ENCODE measurements around the gene AKAP17A. TPM values are rescaled to one million over a fixed set of nuclear protein-coding genes. Genes with fewer than 3 reads are reported as not detected.

The AKAP17A gene
- total and polyA plus RNA-seq, 9 of the 15 experiments (the other 6 are each of a cell fraction or from before 2014, with no cell fraction given): 1.2 to 29.5 (median 8.2) TPM

GRCh38 chrX:1598876-1599790 lies 7.7 kb downstream of the AKAP17A start:
- Histone ChIP-seq H3K9me3 (replicated peaks; ENCODE audit: control insufficient read depth, insufficient read depth, low read depth, low read length) (no peaks in the 10 kb centered on the region), H3K4me1 (replicated peaks in 1 of 2; ENCODE audit: control insufficient read depth in 2 of 2, insufficient read depth in 2 of 2, low read length in 2 of 2) (peaks cover 0 to 12% of the 10 kb centered on the region in 2 experiments; a peak in 1 of 5 replicates), H3K36me3 (ENCODE audit: control insufficient read depth, insufficient read depth, low read length) (peaks cover 77% of the 10 kb centered on the region; the same call in 2 of the 3 replicates), H3K27me3 (ENCODE audit: control insufficient read depth in 2 of 2, insufficient read depth in 2 of 2, low read length in 2 of 2) (no peaks in the 10 kb centered on the region), H3K27ac (ENCODE audit: extremely low read depth, low read depth, low read length) (no peak overlapping the region), H2AFZ (ENCODE audit: low read depth, low read length) (no peak overlapping the region), H4K20me1 (replicated peaks; ENCODE audit: control insufficient read depth, insufficient read depth, low read length) (no peaks in the 10 kb centered on the region), H3K9me1 (ENCODE audit: control insufficient read depth, insufficient read depth, low read length) (no peaks in the 10 kb centered on the region), H3K79me2 (ENCODE audit: control insufficient read depth, insufficient read depth, low read length) (peaks cover 13% of the 10 kb centered on the region), H3K4me2 (ENCODE audit: insufficient read depth, low read length) (no peak overlapping the region), H3K9ac (ENCODE audit: insufficient read depth in 1 of 2, low read depth in 2 of 2, low read length in 2 of 2) (no peak overlapping the region), H3K4me3 (no peak overlapping the region)
- intact Hi-C loops (cut with micrococcal nuclease) (no loop called here), in situ Hi-C loops (cut with MboI) (no loop called here)
- DNase-seq (ENCODE audit: extremely low read depth in 1 of 4, low spot score in 3 of 4): no peak
- CTCF ChIA-PET (ENCODE audit: low intra/inter-chr PET ratio): no interaction called here
- WGBS (ENCODE audit: insufficient coverage, low coverage, missing lambda C conversion rate): 90% methylated on average over 21 of the region's 57 CpGs
- no peak for FAIRE-seq
- no peak for TF ChIP-seq OTX1 (CRISPR knock-in tag; IDR thresholded peaks at IDR 0.05)
- no peak for TF ChIP-seq POLR2B (IDR thresholded peaks at IDR 0.05; ENCODE audit: low read depth, partially characterized antibody)
- no peak for TF ChIP-seq MTA3 (IDR thresholded peaks at IDR 0.05; ENCODE audit: borderline replicate concordance)
- no peak for TF ChIP-seq STAT6 (CRISPR knock-in tag; IDR thresholded peaks at IDR 0.05)
- TF ChIP-seq MYBL2 (IDR thresholded peaks at IDR 0.05; ENCODE audit: low read depth): no peak
- no peak for TF ChIP-seq MYBL2 (CRISPR knock-in tag; IDR thresholded peaks at IDR 0.05; ENCODE audit: borderline replicate concordance)
- no peak for TF ChIP-seq ZBTB9 (CRISPR knock-in tag; IDR thresholded peaks at IDR 0.05)
- ATAC-seq: no peak
- POLR2A ChIA-PET: no interaction called here
- BruUV-seq (replicated peaks): no TSS peak
